ENCODE measurements around the gene TLK2. TPM values are rescaled to one million over a fixed set of nuclear protein-coding genes. Genes with fewer than 3 reads are reported as not detected.

Gene TLK2
- polyA plus RNA-seq, 1 of the 3 experiments (the other 2 are of a cell fraction), result 51.9 TPM

DNA sequence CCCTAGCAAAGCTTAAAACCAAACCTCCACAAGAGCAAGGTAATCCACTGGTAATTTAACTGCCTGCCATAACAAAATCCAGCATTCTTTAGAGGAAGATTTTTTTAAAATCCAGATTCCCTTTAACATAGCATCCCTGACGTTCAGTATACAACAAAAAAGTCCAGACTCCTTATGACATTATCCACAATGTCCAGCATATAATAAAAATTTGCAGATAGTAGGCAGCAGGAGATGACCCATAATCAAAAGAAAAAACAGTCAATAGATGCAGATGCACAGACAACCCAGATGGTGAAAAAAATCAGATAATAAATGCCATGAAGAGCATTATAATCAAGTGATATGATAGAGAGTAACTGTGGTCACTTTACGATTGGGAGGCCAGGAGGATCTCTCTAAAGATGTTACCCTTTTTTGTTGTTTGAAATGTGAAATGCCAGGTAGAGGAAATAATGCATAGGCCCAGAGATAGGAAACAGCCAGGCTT lies 182.0 kb downstream of the TLK2 start:
- Histone ChIP-seq H4K20me1 (ENCODE audit: insufficient read depth) (peaks cover 62% of the 10 kb centered on the region), H2AFZ (ENCODE audit: low read depth) (no peak overlapping the region), H3K27ac (ENCODE audit: low read depth in 2 of 2, low read length in 1 of 2) (no peak overlapping the region), H3K36me3 (replicated peaks in 1 of 2; ENCODE audit: control insufficient read depth in 1 of 2, insufficient read depth in 2 of 2, low read length in 1 of 2) (peaks cover 20 to 74% of the 10 kb centered on the region in 2 experiments), H3K4me3 (ENCODE audit: low read depth in 2 of 2, low read length in 1 of 2) (no peak overlapping the region), H3K4me2 (no peak overlapping the region), H3F3A (replicated peaks; ENCODE audit: insufficient read depth) (peaks cover 23% of the 10 kb centered on the region), H3K9me2 (no peaks in the 10 kb centered on the region), H3K9me3 (peaks cover 11% of the 10 kb centered on the region; the same call in 1 of the 2 replicates), H3K9ac (no peak overlapping the region), H3K4me1 (ENCODE audit: control insufficient read depth in 1 of 2, insufficient read depth in 2 of 2, low read depth in 1 of 2, low read length in 1 of 2) (peaks cover 0 to 11% of the 10 kb centered on the region in 2 experiments; a peak in 1 of 4 replicates), H3K27me3 (ENCODE audit: insufficient read depth) (no peaks in the 10 kb centered on the region), H3K79me2 (ENCODE audit: insufficient read depth) (peaks cover 100% of the 10 kb centered on the region)
- no peak for DNase-seq
- CTCF ChIA-PET, result interaction anchor here (0.8 to 4.4 kb wide), 5 partner anchors 7 to 745 kb away, joined by 3 to 19 read pairs (median 4); no protein-coding TSS in a partner anchor
- WGBS (ENCODE audit: low lambda C conversion rate), result 97% methylated on average over 2 of the region's 2 CpGs
- TF ChIP-seq TCF12 (IDR thresholded peaks at IDR 0.05), result no peak
- no peak for TF ChIP-seq MXI1 (IDR thresholded peaks at IDR 0.05; ENCODE audit: low read depth, low read length)
- no peak for TF ChIP-seq MAX (IDR thresholded peaks at IDR 0.05; ENCODE audit: low read depth)
- POLR2A ChIA-PET, result no interaction called here

GRCh38 chr17:62661337-62661736 lies 182.7 kb downstream of the TLK2 start:
- no peak overlapping the region for H3K4me2 ChIP-seq
- no peak overlapping the region for H3K4me3 ChIP-seq (ENCODE audit: low read depth in 2 of 2, low read length in 1 of 2)
- no peak overlapping the region for H3K27ac ChIP-seq (ENCODE audit: low read depth in 2 of 2, low read length in 1 of 2)
- H3F3A ChIP-seq (replicated peaks; ENCODE audit: insufficient read depth), result peaks cover 23% of the 10 kb centered on the region
- ChIA-PET CTCF (interaction anchor here (0.9 to 4.4 kb wide), 4 partner anchors 11 to 741 kb away, joined by 3 to 19 read pairs (median 3); no protein-coding TSS in a partner anchor), POLR2A (no interaction called here)
- DNase-seq, result no peak
- peaks cover 11% of the 10 kb centered on the region; the same call in 1 of the 2 replicates for H3K9me3 ChIP-seq
- 94% methylated on average over 1 of the region's 1 CpG for WGBS (ENCODE audit: low lambda C conversion rate)
- peaks cover 26 to 71% of the 10 kb centered on the region in 2 experiments for H3K36me3 ChIP-seq (replicated peaks in 1 of 2; ENCODE audit: control insufficient read depth in 1 of 2, insufficient read depth in 2 of 2, low read length in 1 of 2)
- H3K79me2 ChIP-seq (ENCODE audit: insufficient read depth), result peaks cover 100% of the 10 kb centered on the region
- peaks cover 68% of the 10 kb centered on the region for H4K20me1 ChIP-seq (ENCODE audit: insufficient read depth)
- H3K27me3 ChIP-seq (ENCODE audit: insufficient read depth), result no peaks in the 10 kb centered on the region
- no peak for TF ChIP-seq TEAD4 (IDR thresholded peaks at IDR 0.05; ENCODE audit: borderline replicate concordance, insufficient read depth)
- no peak for TF ChIP-seq MEF2A (IDR thresholded peaks at IDR 0.05; ENCODE audit: borderline replicate concordance, low read depth)
- TF ChIP-seq, protein P1, sequence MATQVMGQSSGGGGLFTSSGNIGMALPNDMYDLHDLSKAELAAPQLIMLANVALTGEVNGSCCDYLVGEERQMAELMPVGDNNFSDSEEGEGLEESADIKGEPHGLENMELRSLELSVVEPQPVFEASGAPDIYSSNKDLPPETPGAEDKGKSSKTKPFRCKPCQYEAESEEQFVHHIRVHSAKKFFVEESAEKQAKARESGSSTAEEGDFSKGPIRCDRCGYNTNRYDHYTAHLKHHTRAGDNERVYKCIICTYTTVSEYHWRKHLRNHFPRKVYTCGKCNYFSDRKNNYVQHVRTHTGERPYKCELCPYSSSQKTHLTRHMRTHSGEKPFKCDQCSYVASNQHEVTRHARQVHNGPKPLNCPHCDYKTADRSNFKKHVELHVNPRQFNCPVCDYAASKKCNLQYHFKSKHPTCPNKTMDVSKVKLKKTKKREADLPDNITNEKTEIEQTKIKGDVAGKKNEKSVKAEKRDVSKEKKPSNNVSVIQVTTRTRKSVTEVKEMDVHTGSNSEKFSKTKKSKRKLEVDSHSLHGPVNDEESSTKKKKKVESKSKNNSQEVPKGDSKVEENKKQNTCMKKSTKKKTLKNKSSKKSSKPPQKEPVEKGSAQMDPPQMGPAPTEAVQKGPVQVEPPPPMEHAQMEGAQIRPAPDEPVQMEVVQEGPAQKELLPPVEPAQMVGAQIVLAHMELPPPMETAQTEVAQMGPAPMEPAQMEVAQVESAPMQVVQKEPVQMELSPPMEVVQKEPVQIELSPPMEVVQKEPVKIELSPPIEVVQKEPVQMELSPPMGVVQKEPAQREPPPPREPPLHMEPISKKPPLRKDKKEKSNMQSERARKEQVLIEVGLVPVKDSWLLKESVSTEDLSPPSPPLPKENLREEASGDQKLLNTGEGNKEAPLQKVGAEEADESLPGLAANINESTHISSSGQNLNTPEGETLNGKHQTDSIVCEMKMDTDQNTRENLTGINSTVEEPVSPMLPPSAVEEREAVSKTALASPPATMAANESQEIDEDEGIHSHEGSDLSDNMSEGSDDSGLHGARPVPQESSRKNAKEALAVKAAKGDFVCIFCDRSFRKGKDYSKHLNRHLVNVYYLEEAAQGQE (IDR thresholded peaks at IDR 0.05; ENCODE audit: low read depth, low read length), result no peak
- TF ChIP-seq MXI1 (IDR thresholded peaks at IDR 0.05; ENCODE audit: low read depth, low read length), result no peak
- TF ChIP-seq TAF1 (IDR thresholded peaks at IDR 0.05; ENCODE audit: borderline replicate concordance, low read depth, low read length), result no peak
- TF ChIP-seq GATA2 (CRISPR knock-in tag; IDR thresholded peaks at IDR 0.05), result no peak
- no peak for TF ChIP-seq SMC3 (IDR thresholded peaks at IDR 0.05; ENCODE audit: low read depth, low read length)
- TF ChIP-seq SIN3A (IDR thresholded peaks at IDR 0.05; ENCODE audit: borderline replicate concordance, low read depth, low read length), result no peak
- no peak for TF ChIP-seq CHD2 (IDR thresholded peaks at IDR 0.05; ENCODE audit: low read length, partially characterized antibody)
- TF ChIP-seq RFX5 (IDR thresholded peaks at IDR 0.05; ENCODE audit: low read length), result no peak
- TF ChIP-seq, protein P2, sequence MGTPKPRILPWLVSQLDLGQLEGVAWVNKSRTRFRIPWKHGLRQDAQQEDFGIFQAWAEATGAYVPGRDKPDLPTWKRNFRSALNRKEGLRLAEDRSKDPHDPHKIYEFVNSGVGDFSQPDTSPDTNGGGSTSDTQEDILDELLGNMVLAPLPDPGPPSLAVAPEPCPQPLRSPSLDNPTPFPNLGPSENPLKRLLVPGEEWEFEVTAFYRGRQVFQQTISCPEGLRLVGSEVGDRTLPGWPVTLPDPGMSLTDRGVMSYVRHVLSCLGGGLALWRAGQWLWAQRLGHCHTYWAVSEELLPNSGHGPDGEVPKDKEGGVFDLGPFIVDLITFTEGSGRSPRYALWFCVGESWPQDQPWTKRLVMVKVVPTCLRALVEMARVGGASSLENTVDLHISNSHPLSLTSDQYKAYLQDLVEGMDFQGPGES (IDR thresholded peaks at IDR 0.05; ENCODE audit: low read depth, low read length), result no peak
- no peak for TF ChIP-seq TCF12 (IDR thresholded peaks at IDR 0.05)
- TF ChIP-seq PBX3 (IDR thresholded peaks at IDR 0.05), result no peak
- no peak for TF ChIP-seq RXRA (IDR thresholded peaks at IDR 0.05; ENCODE audit: borderline replicate concordance, low read depth)
- no peak for TF ChIP-seq NFIC (IDR thresholded peaks at IDR 0.05; ENCODE audit: borderline replicate concordance)
- TF ChIP-seq FOSL2 (IDR thresholded peaks at IDR 0.05; ENCODE audit: borderline replicate concordance, low read depth), result no peak
- no peak for TF ChIP-seq USF1 (IDR thresholded peaks at IDR 0.05; ENCODE audit: borderline replicate concordance, low read depth)
- no peak for TF ChIP-seq MAX (IDR thresholded peaks at IDR 0.05; ENCODE audit: low read depth)
- TF ChIP-seq JUND (IDR thresholded peaks at IDR 0.05), result no peak
- no peak overlapping the region for H3K9ac ChIP-seq
- H3K4me1 ChIP-seq (ENCODE audit: control insufficient read depth in 1 of 2, insufficient read depth in 2 of 2, low read depth in 1 of 2, low read length in 1 of 2), result peaks cover 0 to 11% of the 10 kb centered on the region in 2 experiments; a peak in 1 of 4 replicates
- H3K9me2 ChIP-seq, result no peaks in the 10 kb centered on the region
- H2AFZ ChIP-seq (ENCODE audit: low read depth), result no peak overlapping the region

Measured in SK-N-SH (cell line).